ENCODE results near the gene BICDL1.

Gene BICDL1

DNA sequence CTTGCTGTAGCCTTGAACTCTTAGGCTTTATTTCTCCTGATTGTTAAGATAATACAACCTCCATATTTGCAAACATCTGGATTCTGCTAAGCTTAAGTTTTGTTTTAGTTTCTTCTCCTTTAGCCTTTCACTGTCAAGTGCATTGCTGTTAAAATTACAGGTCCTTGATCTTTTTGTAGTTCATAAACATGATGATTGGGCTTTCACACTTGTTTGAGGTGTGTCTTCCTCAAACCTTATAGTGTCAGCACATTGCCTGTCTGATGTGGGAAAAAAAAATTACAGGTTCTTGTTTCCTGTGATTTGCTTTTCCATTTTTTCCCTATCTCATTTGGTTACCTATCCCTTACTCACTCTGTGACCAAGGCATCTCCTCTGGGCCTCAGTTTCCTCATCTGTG lies 59.2 kb downstream of the BICDL1 start:
- in situ Hi-C loops (cut with HindIII; ENCODE audit: low sequenced_read_pairs), result loop anchor here (10.0 kb wide), 1 partner anchor 67 kb away; the partner anchor contains the start of gene RAB35

DNA sequence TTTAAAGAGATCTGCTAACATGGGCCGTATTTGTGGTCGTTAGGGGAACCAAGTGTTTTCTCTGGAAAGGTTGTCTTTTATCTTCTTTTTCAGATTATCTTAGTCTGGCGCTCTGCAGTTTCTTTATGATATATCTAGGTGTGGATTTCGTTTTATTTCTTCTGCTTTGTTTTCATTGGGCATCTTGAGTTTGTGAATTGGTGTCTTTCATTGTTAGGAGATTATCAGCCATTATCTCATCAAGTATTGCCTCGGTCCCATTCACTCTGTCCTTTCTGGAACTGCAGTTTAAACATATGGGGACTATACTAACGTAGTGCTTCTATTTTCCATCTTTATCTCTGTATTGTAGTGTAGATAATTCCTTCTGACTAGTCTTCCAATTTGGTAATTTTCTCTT lies 60.4 kb downstream of the BICDL1 start:
- in situ Hi-C loops (cut with HindIII; ENCODE audit: low sequenced_read_pairs), result loop anchor here (10.0 kb wide), 1 partner anchor 65 kb away; the partner anchor contains the start of gene RAB35

DNA sequence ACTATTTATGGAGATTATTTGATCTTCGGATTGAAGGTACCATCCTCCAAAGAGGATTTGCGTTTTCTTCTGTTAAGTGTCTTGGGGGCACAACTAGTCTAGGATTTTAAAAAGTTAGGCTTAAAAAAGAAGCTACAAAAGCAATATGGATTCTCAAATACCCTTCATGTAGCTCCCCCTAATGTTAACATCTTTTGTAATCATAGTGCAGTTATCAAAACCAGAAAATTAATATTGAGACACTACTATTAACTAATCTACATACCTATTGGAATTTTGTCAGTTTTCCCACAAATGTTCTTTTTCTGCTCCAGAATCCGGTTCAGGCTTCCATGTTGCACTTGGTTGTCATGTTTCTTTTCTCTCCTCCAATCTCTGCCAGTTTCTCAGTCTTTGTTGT lies 62.5 kb downstream of the BICDL1 start:
- in situ Hi-C loops (cut with HindIII; ENCODE audit: low sequenced_read_pairs), result no loop called here

DNA sequence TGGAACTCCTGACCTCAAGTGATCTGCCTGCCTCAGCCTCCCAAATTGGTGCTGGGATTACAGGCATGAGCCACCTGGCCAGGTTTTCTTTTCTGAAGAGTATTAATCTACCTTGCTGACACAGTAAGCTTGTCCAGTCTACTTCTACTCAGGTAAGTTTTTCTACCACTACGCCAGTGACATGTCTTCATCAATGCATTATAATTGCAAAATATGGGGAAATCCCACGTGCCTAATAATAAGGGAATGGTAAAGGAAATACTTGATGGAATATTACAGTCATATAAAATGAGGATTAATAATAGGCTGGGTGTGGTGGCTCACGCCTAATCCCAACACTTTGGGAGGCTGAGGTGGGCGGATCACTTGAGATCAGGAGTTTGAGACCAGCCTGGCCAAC lies 65.3 kb downstream of the BICDL1 start:
- in situ Hi-C loops (cut with HindIII; ENCODE audit: low sequenced_read_pairs), result no loop called here

DNA sequence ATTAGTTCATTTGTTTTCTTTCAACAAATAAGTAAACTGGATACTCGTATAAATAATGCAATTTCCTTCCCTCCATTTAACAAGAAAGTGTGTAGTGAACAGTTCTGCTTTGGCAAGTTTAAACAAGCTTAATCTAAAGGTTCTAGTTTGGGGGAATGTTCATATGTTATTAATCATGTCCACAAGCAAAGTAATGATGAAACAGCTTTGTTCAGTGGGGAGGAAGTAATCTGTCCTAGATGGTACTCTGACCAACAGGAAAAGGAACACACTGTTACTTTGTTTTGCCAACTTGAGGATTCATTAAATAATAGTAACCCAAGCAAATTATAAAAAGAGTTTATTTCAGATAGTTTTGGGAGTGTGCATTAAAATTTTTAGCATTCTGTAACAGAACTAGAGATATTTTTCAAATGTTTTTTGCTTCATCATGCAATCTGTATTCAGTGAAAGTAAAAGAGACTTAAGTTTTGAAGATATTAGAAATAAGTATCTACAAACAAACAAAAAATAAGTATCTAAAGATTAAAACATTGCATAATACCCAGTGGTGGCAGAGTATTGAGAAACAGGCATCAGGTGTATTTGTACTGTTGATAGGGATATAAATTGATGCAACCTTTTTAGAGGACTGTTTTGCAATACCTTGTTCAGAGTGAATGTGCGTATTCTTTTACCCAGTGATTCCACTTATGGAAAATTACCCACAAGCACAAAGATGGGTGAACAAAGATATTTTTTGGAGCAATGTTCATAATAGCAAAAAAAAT lies 66.4 kb downstream of the BICDL1 start:
- in situ Hi-C loops (cut with HindIII; ENCODE audit: low sequenced_read_pairs), result no loop called here

DNA sequence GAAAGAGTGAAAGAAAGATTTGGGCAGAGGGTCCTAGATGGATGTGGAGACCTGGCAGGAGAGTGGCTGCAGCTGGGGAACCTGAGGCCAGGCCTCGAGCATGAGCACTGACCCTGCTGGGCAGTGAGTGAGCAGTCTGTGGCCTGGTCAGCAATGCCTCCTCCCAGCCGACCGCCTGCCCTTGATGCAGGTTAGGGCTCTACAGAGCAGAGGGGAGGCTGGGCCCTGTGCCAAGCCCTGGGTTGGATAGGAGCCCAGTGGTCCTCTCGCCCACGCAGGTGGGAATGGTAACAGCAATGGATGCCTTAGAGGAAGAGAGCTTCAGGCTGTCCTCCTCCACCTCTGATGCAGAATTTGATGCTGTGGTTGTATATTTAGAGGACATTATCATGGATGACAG lies 67.7 kb downstream of the BICDL1 start:
- in situ Hi-C loops (cut with HindIII; ENCODE audit: low sequenced_read_pairs), result no loop called here

DNA sequence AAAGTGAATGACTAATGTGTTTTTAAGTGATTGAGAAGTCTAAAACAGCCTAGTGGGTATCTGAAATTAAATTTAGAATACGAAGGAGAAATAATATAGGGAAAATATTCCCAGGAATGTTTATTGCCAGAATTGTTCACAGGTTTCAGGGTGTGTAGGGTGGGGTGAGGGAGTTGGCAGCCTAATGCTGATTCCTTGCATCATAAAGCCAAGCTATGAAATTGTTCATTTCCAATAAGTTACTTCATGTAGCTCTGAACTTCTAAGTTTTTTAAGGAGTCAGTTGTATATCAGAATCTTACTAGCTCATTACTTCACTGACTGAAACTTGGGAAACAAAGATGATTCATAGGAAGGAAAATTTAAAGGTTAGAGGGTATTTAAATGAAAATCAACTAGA lies 71.2 kb downstream of the BICDL1 start:
- in situ Hi-C loops (cut with HindIII; ENCODE audit: low sequenced_read_pairs), result no loop called here

DNA sequence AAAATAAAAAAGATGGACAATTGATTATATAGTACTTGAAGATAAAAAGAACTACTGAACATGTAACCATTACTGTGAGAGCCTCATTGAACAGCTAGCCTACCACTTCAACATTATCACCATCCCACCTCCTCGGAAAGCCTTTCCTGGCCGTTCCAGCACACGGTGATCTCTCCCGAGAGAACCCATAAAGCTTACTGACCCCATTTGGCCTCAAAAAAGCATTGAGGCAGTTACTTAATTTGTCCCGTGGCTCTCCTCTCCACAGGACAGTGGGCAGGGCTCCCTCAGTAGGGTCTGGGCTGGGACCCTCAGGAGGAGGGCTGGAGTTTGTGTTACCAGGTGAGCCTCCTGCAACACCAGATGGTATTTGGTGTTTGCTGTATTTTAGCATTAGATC lies 71.7 kb downstream of the BICDL1 start:
- in situ Hi-C loops (cut with HindIII; ENCODE audit: low sequenced_read_pairs), result no loop called here

DNA sequence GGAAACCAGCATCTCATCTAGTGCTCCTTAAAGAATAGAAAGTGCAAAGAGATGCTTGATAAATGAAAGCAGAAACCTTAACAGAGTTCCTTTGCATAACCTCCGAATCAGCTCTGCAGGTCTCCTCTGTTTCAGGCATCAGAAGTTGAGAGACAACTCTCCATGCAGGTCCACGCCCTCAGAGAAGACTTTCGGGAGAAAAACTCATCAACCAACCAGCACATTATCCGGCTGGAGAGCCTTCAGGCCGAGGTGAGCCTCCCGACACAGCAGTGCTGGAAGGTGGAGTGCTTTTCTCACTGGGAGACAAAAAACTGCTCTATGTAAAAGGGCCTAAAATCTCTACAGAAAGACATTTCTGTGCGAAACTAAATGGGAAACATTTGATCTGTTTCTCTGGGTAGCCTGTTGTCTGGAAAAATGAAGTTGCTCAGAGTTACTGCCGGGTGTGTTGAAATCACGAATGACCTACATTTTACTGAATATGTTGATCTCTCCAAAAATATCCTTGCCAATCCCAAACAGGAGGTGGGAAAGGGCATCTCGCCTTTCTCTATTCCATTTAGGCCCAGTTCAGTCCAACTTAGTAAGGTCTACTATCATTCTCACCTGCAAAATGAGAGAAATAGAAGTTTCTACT lies 72.7 kb downstream of the BICDL1 start:
- in situ Hi-C loops (cut with HindIII; ENCODE audit: low sequenced_read_pairs), result no loop called here

DNA sequence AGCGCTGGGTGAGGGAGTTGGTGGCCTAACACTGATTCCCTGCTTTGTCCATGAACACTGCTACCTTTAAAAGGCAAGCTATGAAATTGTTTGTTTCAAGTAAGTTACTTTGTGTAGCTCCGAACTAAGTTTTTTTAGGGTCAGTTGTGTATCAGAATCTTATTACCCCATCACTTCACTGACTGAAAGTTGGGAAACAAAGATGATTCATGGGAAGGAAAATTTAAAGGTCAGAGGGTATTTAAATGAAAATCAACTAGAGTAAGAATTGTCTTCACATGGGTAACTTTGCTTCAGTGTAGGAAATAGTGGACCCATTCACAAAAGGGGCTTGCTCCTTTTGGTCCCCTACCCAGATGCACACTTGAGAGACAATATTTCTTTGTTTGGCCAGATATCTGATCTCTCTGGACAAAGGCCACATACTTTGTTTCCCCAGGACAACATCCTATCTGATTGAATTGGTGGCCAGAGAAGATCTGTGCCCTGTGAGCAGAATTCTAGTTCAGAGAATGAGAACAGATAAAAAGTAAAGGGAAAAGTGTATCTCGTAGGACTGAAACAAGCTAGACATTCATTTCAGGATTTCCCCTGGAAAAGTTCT lies 74.0 kb downstream of the BICDL1 start:
- in situ Hi-C loops (cut with HindIII; ENCODE audit: low sequenced_read_pairs), result no loop called here

DNA sequence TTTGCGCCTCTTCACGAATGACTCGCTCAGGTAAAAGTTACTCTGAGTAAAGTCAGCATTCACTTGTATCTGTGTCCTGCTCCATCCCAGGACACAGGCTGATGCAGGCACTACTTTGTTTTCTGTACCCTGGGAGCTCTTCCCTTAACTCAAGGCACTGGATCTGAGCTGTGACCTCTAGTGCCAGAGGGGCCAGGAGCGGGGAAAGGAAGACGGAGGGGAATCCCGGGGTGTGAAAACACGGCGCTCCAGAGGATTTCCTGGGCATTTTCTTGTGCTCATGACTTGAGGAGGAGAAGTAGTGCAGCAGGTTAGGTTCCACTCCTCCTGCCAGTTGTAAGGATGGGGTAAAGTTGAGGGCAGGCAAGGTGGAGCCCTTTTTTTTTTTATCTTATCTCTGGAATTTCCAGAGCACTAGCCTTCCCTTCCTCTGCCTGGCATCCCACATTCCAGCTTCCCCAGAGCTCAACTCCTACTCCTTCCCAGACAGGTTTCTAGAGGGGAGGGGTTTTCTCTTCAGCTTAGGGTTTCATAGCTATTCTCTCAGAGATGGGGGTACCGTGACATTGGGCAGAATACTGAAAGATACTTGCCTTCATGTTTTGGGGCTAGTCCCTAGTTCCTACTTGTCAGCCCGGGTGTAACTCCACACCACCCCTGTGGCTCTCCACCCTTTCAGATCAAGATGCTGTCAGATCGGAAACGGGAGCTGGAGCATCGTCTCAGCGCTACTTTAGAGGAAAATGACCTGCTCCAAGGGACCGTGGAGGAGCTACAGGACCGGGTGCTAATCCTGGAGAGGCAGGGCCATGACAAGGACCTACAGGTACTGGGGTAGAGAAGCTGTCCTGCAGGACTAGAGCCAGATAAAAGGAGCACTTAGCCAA lies 75.3 kb downstream of the BICDL1 start:
- in situ Hi-C loops (cut with HindIII; ENCODE audit: low sequenced_read_pairs), result no loop called here

DNA sequence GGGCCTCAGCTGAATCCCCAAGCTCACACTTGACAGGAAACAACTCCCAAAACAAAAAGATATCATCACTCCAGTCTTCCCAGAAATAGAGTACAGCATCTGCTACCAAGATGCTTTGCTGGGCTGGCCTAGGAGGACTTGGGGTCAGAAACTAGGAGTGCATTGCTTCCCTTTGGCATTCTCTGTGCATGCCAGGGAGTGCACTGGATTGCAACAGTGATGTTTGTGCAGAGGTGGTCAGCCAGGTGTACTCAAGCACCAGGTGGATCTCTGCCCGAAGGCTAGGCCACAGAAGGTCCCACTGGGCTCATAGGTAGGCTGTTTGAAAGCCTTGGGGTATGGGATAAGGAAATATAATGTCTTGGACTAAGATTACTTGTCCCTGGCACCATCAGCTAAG lies 76.4 kb downstream of the BICDL1 start:
- in situ Hi-C loops (cut with HindIII; ENCODE audit: low sequenced_read_pairs), result no loop called here

DNA sequence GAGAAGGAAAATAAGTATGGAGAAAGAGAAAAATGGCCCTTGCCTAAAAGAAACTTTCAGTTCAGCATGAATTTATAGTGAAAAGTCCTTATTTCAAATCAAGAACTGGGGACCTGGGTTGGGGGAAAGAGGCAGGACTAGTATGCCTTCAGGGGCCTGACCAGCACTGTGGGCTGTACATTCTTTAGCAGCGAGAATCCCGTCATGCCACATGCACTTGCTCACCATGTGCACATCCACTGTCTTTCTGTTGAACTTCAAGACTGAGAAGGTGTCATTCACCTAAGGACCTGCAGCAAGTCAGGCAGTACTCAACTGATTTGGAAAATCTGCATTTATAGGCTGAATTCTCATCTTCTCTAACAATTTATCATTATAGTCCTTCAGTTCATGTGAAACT lies 77.3 kb downstream of the BICDL1 start:
- in situ Hi-C loops (cut with HindIII; ENCODE audit: low sequenced_read_pairs), result no loop called here

DNA sequence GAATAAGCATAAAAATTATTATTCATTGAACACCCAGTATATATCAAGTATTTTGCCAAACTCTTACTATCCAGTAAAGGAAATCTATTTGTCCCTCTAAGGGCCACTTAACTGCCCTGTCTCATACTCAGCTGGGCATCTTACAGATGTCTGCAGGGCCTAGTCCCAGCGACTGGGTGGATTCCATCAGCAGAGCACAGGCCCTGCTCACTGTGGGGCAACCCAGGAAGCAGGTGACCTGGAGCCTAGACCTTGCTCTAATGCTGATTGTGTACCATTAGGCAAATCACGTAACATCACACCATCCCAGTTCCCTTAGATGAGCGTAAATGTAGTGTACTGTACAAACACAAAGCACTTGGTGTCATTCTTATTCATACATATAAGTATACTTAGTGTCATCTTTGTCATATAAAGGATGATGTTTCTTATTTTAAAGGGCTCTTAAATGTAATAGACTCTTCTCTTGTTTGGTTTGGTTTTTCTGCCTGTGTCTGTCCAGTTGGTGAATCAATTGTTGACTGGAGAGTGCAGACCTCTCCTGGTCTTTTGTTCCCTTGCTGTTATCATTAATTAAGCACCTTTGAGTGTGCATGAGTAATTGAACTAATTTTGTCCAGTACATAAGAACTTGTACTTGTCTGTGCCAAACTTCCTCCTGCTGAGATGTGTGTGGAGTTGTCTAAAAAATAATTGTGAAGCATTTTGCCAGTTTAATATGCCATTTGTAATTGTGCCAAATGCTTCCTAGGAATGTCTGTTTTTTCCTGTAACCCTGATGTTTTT lies 78.2 kb downstream of the BICDL1 start:
- in situ Hi-C loops (cut with HindIII; ENCODE audit: low sequenced_read_pairs), result no loop called here

DNA sequence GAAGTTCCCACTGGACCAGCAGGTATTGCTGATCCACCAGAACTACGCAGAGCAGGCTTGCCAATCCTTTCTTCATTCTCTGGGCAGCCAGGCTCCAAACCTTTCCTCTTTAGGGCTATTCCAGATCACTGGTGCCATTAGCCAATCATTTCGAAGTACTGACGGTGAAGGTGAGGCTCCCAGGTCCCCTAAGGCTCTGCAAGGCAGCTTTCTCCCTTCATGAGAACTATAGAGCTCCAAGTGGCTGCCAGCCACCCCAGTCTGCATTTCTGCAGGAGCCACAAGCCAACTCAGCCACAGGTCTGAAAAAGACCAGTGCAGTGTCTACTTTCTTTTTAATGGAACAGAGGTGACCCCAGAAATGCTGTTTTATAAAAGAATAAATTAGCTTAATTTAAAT lies 78.9 kb downstream of the BICDL1 start:
- in situ Hi-C loops (cut with HindIII; ENCODE audit: low sequenced_read_pairs), result no loop called here

DNA sequence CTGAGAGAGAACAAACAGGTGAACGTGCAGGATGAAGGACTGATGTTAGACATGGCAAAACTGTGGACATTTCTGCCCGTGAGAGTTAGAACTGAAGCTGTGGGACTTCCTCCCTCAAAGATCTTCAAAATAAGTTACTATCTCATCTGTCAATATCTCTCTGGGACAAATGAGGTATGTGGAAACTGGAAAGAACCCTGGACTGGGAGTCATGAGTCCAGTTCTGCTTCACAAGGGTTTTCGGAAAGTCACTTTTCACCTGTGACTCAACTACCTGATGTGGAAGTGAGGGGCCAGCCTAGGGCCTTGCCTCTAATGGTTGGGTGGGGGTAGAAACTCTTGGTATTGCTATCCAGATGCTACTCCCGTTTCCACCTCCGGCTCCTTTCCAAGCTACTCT lies 80.2 kb downstream of the BICDL1 start:
- in situ Hi-C loops (cut with HindIII; ENCODE audit: low sequenced_read_pairs), result no loop called here

DNA sequence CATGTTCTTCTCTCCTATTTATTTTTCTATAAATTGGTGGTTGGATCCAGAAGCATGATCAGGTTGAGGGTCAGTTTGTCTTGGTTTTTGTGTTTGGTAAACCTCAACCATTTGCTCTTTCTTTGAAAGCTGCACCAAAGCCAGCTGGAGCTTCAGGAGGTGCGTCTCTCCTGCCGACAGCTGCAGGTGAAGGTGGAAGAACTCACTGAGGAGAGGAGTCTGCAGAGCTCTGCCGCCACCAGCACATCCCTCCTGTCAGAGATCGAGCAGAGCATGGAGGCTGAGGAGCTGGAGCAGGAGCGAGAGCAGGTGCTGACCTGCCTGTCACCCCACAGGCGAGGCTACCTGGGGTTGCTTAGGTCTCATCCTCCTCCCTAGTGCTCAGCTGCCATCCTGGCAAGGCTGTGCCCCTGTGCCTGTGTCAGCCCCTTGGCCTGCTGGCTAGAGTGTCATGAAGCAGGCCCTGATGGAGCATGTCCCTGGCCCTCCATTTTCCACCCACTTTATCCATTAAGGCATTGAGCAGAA lies 82.5 kb downstream of the BICDL1 start:
- in situ Hi-C loops (cut with HindIII; ENCODE audit: low sequenced_read_pairs), result no loop called here

DNA sequence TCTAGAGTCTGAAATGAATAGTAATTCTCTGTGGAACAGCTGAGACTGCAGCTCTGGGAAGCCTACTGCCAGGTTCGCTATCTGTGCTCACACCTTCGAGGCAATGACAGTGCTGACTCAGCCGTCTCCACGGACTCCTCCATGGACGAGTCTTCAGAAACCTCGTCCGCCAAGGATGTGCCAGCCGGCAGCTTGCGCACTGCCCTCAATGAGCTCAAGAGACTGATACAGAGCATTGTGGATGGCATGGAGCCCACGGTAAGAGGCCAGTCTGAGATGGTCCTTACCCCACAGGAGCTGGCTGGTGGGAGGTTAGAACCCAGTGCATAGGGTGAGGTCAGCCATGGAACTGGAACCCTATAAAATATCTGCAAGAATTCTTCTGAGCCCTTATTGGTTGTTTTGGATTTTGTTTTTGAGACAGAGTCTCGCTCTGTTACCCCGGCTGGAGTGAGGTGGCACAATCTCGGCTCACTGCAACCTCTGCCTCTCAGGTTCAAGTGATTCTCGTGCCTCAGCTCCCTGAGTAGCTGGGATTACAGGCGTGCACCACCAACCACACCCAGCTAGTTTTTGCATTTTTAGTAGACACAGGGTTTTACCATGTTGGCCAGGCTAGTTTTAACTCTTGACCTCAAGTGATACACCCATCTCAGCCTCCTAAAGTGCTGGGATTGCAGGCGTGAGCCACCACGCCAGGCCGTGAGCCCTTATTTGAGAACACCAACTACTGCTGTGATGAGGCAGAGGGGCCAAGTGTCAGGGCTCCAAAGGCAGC lies 83.6 kb downstream of the BICDL1 start:
- in situ Hi-C loops (cut with HindIII; ENCODE audit: low sequenced_read_pairs), result no loop called here

DNA sequence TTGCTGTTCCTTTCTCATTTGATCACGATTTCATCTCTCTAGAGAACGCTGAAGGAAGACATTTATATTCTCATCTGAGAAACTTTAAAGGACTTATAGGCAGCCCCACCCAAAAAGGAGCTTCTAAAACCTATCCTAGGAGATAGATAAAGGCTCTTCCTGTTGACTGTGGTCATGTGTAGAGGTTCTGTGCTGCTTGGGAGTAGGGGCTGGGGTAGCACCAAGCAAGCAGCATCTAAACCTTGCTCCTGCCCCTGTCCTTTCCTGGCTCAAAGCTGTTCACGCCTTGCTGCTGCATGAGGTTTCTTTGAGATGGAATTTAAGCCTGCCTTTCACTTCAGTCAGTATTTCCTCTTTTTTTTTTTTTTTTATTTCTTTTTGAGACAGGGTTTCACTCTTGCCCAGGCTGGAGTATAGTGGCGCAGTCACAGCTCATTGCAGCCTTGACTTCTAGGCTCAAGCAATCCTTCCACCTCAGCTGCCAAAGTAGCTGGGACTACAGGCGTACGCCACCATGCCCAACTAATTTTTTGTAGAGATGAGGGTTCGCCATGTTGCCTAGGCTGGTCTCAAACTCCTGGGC lies 86.1 kb downstream of the BICDL1 start:
- in situ Hi-C loops (cut with HindIII; ENCODE audit: low sequenced_read_pairs), result no loop called here
